Hair follicle dermal papilla cell (primary cell): ENCODE data around the gene MAN2A1. TPM values are rescaled to one million over a fixed set of nuclear protein-coding genes. Genes with fewer than 3 reads are reported as not detected.

Experiments used
- total RNA-seq: library from RNA; depleted of rRNA; stranded (reverse); fragments of >200 nt; gene quantifications from 2 replicates; pipeline ENCODE4 v1.2.3, GENCODE V29; 2012

MAN2A1 gene
- 131 and 154 TPM in 2 replicates for total RNA-seq

GRCh38 chr5:109689740-109690241, at the start of gene MAN2A1:
Gene MAN2A1 (plus strand): TSS chr5:109689927. CDS start chr5:109690418, 491 bp downstream.

